ENCODE results near the gene VASH1. TPM values are rescaled to one million over a fixed set of nuclear protein-coding genes. Genes with fewer than 3 reads are reported as not detected.
A peak's percentile ranks its signal among the peaks of the same experiment; 100 is the strongest.

Gene VASH1
- total RNA-seq, 4 donors from 2014 or later, result 3.6 to 23.4 (median 16.4) TPM

DNA sequence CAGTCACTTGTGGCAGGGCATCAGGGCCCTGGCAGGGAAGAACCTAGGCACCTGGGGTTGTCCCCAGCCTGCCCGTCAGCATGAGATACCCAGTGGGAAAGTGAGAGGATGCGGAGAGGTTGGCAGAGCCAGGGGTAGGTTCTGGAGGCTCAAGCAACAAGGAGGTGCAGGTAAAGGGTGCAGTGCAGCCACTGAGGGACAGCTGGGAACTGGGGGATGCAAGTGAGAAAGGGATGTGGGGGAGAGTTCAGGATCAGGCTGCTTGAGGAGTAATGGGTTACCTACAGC, 18.7 kb downstream of the VASH1 start:
- Histone ChIP-seq H3K36me3 (no peaks in the 10 kb centered on the region), H3K27ac (no peak overlapping the region), H3K27me3 (no peaks in the 10 kb centered on the region), H3K4me3 (no peak overlapping the region), H3K4me1 (no peaks in the 10 kb centered on the region), H3K9me3 (no peaks in the 10 kb centered on the region)
- intact Hi-C loops (cut with DNase I; ENCODE audit: low total_unique reads), result loop anchor here (5.0 kb wide), 1 partner anchor 68 kb away; no protein-coding TSS in a partner anchor
- TF ChIP-seq CTCF (IDR thresholded peaks at IDR 0.05), result no peak
- DNase-seq, result no peak

DNA sequence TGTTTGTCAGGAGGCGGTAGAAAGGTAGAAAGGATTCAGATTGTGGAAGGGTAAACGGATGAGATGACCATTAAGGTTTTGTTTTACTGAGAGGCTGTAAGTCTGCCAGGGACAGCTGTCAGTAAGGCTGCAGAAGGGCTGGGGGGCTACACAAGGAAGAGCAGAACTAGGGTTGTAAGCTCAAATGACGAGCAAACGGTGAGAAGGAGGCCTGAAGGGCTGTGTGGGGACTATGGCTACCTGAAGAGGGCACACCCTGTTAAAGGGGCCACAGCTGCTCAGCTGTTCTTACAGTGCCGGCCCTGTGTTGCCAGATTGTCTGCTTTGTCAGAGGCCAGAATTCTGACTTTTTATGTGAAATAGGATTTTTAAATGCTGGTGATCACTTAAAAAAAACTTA, 19.1 kb downstream of the VASH1 start:
- intact Hi-C loops (cut with DNase I; ENCODE audit: low total_unique reads), result loop anchor here (5.0 kb wide), 1 partner anchor 68 kb away; no protein-coding TSS in a partner anchor
- H3K27ac ChIP-seq, result peak overlapping the region in 1 of 2 donors; percentile 39
- no peaks in the 10 kb centered on the region for H3K4me1 ChIP-seq
- no peaks in the 10 kb centered on the region for H3K9me3 ChIP-seq
- no peak for DNase-seq
- no peaks in the 10 kb centered on the region for H3K36me3 ChIP-seq
- no peak for TF ChIP-seq CTCF (IDR thresholded peaks at IDR 0.05)
- no peak for TF ChIP-seq POLR2A (IDR thresholded peaks at IDR 0.05)
- no peaks in the 10 kb centered on the region for H3K27me3 ChIP-seq
- no peak overlapping the region for H3K4me3 ChIP-seq

DNA sequence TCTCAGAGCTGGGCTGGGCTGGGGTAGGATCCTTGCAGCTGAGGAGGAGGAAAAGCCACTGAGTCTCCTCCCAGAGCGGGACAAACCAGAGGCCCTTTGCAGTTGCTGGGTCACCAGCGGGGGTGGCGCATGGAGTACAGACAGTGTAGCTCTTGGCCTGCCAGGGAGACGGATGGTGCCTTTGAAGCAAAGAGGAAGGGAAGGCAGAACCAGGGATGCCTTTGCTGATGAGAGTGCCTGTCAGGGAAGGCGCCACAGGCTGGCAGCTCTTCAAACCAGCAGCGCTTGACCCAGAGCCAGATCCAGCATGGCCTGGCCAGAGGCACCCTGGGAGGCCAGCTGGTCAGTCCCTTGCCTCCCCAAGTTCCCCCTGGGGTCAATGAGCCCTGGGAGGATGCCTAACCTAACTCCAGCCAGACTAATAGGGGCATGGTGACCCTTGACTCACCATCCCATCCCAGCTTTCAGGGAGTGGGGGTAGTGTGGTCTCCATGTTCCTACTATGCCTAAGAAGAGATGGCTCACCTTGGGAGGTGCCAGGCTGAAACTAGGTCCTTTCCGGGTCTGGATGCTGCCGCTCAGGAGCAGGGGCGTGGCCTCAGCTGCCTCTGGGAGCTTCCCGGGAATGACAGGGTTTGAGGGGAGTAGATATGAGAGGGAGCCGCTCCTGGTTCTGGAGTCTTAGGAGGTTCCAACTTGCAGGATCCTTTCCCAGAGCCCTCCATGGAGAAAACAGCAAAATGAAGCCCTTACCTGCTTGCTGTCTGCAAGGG, 19.8 kb downstream of the VASH1 start:
- intact Hi-C loops (cut with DNase I; ENCODE audit: low total_unique reads), result loop anchor here (5.0 kb wide), 1 partner anchor 69 kb away; no protein-coding TSS in a partner anchor
- Histone ChIP-seq H3K4me3 (no peak overlapping the region), H3K27me3 (no peaks in the 10 kb centered on the region), H3K4me1 (no peaks in the 10 kb centered on the region), H3K36me3 (no peaks in the 10 kb centered on the region), H3K27ac (peak overlapping the region; percentile 7 to 39), H3K9me3 (no peaks in the 10 kb centered on the region)
- TF ChIP-seq CTCF (IDR thresholded peaks at IDR 0.05) (no peak), POLR2A (IDR thresholded peaks at IDR 0.05) (no peak)
- DNase-seq, result no peak

DNA sequence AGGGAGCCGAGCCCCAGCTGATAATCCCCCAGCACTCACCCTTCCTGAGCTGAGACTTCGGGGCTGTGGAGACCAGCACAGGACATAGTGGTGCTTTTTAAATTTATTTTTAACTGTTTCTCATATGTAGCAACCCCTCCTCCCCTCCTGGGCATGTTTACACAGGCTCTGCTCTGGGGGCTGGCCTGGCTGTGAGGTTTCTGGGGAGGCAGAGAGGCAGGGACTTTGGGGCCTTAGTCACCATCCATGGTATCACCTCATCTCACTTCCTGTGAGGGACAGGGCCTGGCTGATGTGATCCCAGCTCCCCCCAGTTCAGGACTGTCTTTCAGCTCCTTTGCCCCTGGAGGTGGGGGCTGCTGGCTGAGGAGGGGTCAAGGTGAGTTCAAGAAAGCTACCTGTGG, 20.4 kb downstream of the VASH1 start:
- Histone ChIP-seq H3K9me3 (no peaks in the 10 kb centered on the region), H3K4me3 (no peak overlapping the region), H3K4me1 (no peaks in the 10 kb centered on the region), H3K27me3 (no peaks in the 10 kb centered on the region), H3K27ac (peak overlapping the region; percentile 7 to 39), H3K36me3 (no peaks in the 10 kb centered on the region)
- intact Hi-C loops (cut with DNase I; ENCODE audit: low total_unique reads), result loop anchor here (5.0 kb wide), 1 partner anchor 69 kb away; no protein-coding TSS in a partner anchor
- DNase-seq, result no peak
- TF ChIP-seq POLR2A (IDR thresholded peaks at IDR 0.05) (no peak), CTCF (IDR thresholded peaks at IDR 0.05) (no peak)

GRCh38 chr14:76782115-76782884, 21.0 kb downstream of the VASH1 start:
- intact Hi-C loops (cut with DNase I; ENCODE audit: low total_unique reads), result loop anchor here (5.0 kb wide), 1 partner anchor 70 kb away; no protein-coding TSS in a partner anchor
- H3K36me3 ChIP-seq, result no peaks in the 10 kb centered on the region
- TF ChIP-seq CTCF (IDR thresholded peaks at IDR 0.05) (no peak), POLR2A (IDR thresholded peaks at IDR 0.05) (no peak)
- no peaks in the 10 kb centered on the region for H3K9me3 ChIP-seq
- no peak overlapping the region for H3K4me3 ChIP-seq
- peak overlapping the region; percentile 39 to 51 for H3K27ac ChIP-seq
- no peaks in the 10 kb centered on the region for H3K4me1 ChIP-seq
- no peak for DNase-seq
- H3K27me3 ChIP-seq, result no peaks in the 10 kb centered on the region
